ENCODE measurements around the gene WDR75. TPM values are rescaled to one million over a fixed set of nuclear protein-coding genes. Genes with fewer than 3 reads are reported as not detected.
"Not testable (repeated sequence)": the region's sequence is repeated elsewhere in the genome, so short reads cannot be mapped to it uniquely, and the experiment has no call there.

WDR75 gene
- polyA plus RNA-seq, 1 experiment, result 30.7 TPM

DNA sequence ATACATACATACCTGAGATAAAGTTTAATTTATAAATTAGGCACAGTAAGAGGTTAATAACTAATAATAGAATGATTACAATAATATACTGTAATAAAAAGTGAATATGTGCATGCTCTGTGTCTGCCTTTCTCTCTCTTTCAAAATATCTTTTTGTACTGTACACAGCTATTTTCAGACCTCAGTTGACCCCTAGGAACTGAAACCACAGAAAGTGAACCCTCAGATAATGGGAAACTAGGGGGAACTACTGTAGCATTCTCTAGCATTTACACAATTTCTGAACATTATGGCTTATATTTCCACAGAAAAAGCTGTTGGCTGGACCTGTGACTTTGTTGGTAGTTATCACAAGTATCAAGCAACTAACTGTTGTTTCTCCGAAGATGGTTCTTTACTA lies 25.9 kb downstream of the WDR75 start:
- TF ChIP-seq, protein P1, sequence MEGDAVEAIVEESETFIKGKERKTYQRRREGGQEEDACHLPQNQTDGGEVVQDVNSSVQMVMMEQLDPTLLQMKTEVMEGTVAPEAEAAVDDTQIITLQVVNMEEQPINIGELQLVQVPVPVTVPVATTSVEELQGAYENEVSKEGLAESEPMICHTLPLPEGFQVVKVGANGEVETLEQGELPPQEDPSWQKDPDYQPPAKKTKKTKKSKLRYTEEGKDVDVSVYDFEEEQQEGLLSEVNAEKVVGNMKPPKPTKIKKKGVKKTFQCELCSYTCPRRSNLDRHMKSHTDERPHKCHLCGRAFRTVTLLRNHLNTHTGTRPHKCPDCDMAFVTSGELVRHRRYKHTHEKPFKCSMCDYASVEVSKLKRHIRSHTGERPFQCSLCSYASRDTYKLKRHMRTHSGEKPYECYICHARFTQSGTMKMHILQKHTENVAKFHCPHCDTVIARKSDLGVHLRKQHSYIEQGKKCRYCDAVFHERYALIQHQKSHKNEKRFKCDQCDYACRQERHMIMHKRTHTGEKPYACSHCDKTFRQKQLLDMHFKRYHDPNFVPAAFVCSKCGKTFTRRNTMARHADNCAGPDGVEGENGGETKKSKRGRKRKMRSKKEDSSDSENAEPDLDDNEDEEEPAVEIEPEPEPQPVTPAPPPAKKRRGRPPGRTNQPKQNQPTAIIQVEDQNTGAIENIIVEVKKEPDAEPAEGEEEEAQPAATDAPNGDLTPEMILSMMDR (IDR thresholded peaks at IDR 0.05; ENCODE audit: insufficient read depth, low read depth, low read length), result no peak
- no peaks in the 10 kb centered on the region for H3K27me3 ChIP-seq (ENCODE audit: control insufficient read depth, insufficient read depth, low read length)
- ChIA-PET CTCF (interaction anchor here (0.7 to 1.3 kb wide), 3 partner anchors 11 to 92 kb away, joined by 3 read pairs; no protein-coding TSS in a partner anchor), POLR2A (no interaction called here)
- H3K4me3 ChIP-seq (ENCODE audit: low read depth, low read length), result no peak overlapping the region
- peaks cover 5% of the 10 kb centered on the region for H3K36me3 ChIP-seq (ENCODE audit: control insufficient read depth, insufficient read depth, low read length)
- DNase-seq (ENCODE audit: low read depth), result no peak

DNA sequence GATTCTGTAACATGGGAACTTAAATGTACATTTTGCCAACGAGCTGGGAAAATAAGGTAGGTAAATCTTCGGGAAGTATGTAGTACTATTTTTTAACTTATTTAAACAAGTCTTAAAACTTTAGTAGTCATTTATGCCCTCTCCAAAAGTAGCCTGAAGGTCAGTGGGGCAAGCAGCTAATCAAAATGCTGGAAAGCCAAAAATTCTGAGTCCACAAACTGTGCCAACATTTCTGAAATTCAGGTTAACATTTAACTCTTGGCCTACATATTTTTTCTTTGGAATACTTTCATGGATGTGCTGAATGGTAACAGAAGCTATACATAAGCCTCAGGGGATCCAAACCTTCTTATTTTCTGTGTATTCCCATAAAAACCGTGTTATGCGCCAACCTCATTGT lies 26.3 kb downstream of the WDR75 start:
- CTCF ChIA-PET, result interaction anchor here (0.7 to 1.3 kb wide), 3 partner anchors 11 to 92 kb away, joined by 3 read pairs; no protein-coding TSS in a partner anchor
- Histone ChIP-seq H3K27me3 (ENCODE audit: control insufficient read depth, insufficient read depth, low read length) (no peaks in the 10 kb centered on the region), H3K36me3 (ENCODE audit: control insufficient read depth, insufficient read depth, low read length) (peaks cover 3% of the 10 kb centered on the region), H3K4me3 (ENCODE audit: low read depth, low read length) (no peak overlapping the region)
- POLR2A ChIA-PET, result no interaction called here
- TF ChIP-seq, protein P1 (IDR thresholded peaks at IDR 0.05; ENCODE audit: insufficient read depth, low read depth, low read length), result no peak
- DNase-seq (ENCODE audit: low read depth), result no peak

DNA sequence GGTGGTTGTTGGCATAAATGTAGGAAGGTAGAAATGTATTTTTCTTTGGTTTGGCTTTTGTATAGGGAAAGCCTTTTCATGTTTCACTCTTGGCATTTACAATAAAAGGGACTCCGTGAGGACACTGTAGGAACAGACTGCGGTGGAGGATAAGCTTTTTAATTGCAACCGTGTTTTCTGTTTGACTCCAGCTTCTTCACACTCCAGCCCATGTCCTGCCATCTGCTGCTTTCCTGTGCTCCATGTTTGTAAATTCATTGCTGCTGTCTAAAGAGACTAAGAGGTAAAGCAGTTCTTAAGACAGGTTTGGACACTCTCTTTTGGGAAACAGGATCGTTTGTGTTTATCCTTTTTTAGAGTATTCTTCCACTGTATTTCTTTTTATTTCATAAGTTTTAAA lies 33.3 kb downstream of the WDR75 start:
- no peak overlapping the region for H3K4me3 ChIP-seq (ENCODE audit: low read depth, low read length)
- peaks cover 3% of the 10 kb centered on the region for H3K36me3 ChIP-seq (ENCODE audit: control insufficient read depth, insufficient read depth, low read length)
- no peak for DNase-seq (ENCODE audit: low read depth)
- ChIA-PET POLR2A (no interaction called here), CTCF (no interaction called here)
- H3K27me3 ChIP-seq (ENCODE audit: control insufficient read depth, insufficient read depth, low read length), result no peaks in the 10 kb centered on the region
- TF ChIP-seq, protein P1 (IDR thresholded peaks at IDR 0.05; ENCODE audit: insufficient read depth, low read depth, low read length), result no peak

DNA sequence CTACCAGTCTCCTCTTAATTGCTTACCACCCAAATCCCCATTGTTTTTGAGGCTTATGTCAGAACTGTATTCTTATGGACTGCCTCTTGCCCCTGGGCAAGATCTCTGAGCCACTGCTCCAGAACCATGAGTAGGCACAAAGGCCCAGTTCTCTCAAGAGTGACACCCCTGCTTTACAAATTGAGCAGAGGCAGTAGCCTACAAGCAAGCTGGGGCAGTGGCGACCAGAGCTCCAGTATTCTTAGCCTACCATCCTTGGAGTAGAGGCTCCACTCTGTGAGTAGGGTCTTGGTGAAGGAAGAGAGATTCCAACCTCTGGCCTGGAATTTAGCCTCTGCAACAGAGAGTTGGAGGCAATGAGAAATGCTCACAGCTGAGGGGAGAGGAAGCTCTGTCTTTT lies 36.5 kb downstream of the WDR75 start:
- Histone ChIP-seq H3K36me3 (ENCODE audit: control insufficient read depth, insufficient read depth, low read length) (peaks cover 3% of the 10 kb centered on the region), H3K27me3 (ENCODE audit: control insufficient read depth, insufficient read depth, low read length) (no peaks in the 10 kb centered on the region), H3K4me3 (ENCODE audit: low read depth, low read length) (no peak overlapping the region)
- no peak for DNase-seq (ENCODE audit: low read depth)
- CTCF ChIA-PET, result no interaction called here
- POLR2A ChIA-PET, result no interaction called here
- TF ChIP-seq, protein P1 (IDR thresholded peaks at IDR 0.05; ENCODE audit: insufficient read depth, low read depth, low read length), result no peak

DNA sequence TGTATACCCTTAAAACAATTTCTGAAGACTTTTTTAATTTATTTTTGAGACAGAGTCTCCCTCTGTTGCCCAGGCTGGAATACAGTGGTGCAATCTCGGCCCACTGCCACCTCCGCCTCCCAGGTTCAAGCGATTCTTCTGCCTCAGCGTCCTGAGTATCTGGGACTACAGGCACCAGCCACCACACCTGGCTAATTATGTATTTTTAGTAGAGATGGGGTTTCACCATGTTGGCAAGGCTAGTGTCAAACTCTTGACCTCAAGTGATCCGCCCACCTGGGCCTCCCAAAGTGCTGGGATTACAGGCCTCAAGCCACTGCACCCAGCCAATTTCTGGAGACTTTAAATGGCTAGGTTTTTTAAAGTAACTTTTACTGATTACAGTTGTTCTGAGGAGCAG lies 37.0 kb downstream of the WDR75 start:
- DNase-seq (ENCODE audit: low read depth); H3K36me3 ChIP-seq (ENCODE audit: control insufficient read depth, insufficient read depth, low read length); POLR2A ChIA-PET; H3K27me3 ChIP-seq (ENCODE audit: control insufficient read depth, insufficient read depth, low read length); H3K4me3 ChIP-seq (ENCODE audit: low read depth, low read length); CTCF ChIA-PET: not testable (repeated sequence)

DNA sequence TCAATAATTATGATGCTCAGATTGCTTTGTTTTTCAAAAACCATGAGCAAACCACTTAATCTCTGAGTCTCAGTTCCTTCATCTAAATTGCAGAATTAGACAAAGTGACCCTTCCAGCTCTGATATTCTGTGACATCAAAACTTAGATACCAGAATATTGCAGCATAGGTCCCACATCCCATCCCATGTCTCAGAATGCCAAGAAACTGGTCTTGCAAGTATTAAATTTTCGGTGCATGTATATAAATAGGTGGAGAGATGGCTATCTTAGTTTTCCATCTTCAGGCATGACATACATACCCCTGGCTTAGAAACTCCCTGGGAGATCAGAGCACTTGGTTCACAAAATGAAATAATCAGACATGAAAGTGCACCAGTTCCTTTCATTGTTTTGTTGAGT lies 39.8 kb downstream of the WDR75 start:
- ChIA-PET POLR2A (no interaction called here), CTCF (no interaction called here)
- TF ChIP-seq, protein P1 (IDR thresholded peaks at IDR 0.05; ENCODE audit: insufficient read depth, low read depth, low read length), result no peak
- DNase-seq (ENCODE audit: low read depth), result no peak
- H3K36me3 ChIP-seq (ENCODE audit: control insufficient read depth, insufficient read depth, low read length), result no peaks in the 10 kb centered on the region
- no peaks in the 10 kb centered on the region for H3K27me3 ChIP-seq (ENCODE audit: control insufficient read depth, insufficient read depth, low read length)
- H3K4me3 ChIP-seq (ENCODE audit: low read depth, low read length), result no peak overlapping the region

All from BJ (cell line).